GM23248 (cell line): ENCODE results near the gene SEMA3G. TPM values are rescaled to one million over a fixed set of nuclear protein-coding genes. Genes with fewer than 3 reads are reported as not detected.

ENCODE experiments used
- DNase-seq: peaks from one replicate; pipeline ENCODE4 v3.0.0-alpha.2; 2015
- H2AFZ ChIP-seq: fragments of 200-600 bp; sonication (generic); 2 replicates; pipeline ENCODE4 v1.6.1; 2016; ENCODE audit warnings: antibody characterized with exemption
- H3F3A ChIP-seq: fragments of 200-600 bp; sonication (generic); 2 replicates; pipeline ENCODE4 v1.6.1; 2016; ENCODE audit warnings: mild to moderate bottlenecking, antibody characterized with exemption, mixed run types; ENCODE audit not compliant: insufficient read depth
- H3K27ac ChIP-seq: fragments of 200-600 bp; sonication (generic); 2 replicates; pipeline ENCODE4 v1.5.1; 2016; ENCODE audit warnings: mild to moderate bottlenecking
- H3K27me3 ChIP-seq: fragments of 200-600 bp; sonication (generic); replicated peaks from 2 replicates; pipeline ENCODE4 v1.6.1; 2016; ENCODE audit warnings: mild to moderate bottlenecking; ENCODE audit not compliant: insufficient read depth
- H3K36me3 ChIP-seq: fragments of 200-600 bp; sonication (generic); 2 replicates; pipeline ENCODE4 v1.6.1; 2016; ENCODE audit warnings: low read depth, mild to moderate bottlenecking
- H3K4me1 ChIP-seq: fragments of 200-600 bp; sonication (generic); 2 replicates; pipeline ENCODE4 v1.6.1; 2016; ENCODE audit warnings: mild to moderate bottlenecking; ENCODE audit not compliant: insufficient read depth
- H3K4me2 ChIP-seq: fragments of 200-600 bp; sonication (generic); one replicate; pipeline ENCODE4 v1.6.1; 2016; ENCODE audit warnings: mild to moderate bottlenecking; ENCODE audit not compliant: unreplicated experiment
- H3K4me3 ChIP-seq: fragments of 200-600 bp; sonication (generic); 2 replicates; pipeline ENCODE4 v1.5.1; 2016; ENCODE audit warnings: mild to moderate bottlenecking
- H3K79me2 ChIP-seq: fragments of 200-600 bp; sonication (generic); 2 replicates; pipeline ENCODE4 v1.6.1; 2016; ENCODE audit warnings: mild to moderate bottlenecking; ENCODE audit not compliant: insufficient read depth
- H3K9ac ChIP-seq: fragments of 200-600 bp; sonication (generic); 2 replicates; pipeline ENCODE4 v1.6.1; 2016; ENCODE audit warnings: mild to moderate bottlenecking
- H3K9me2 ChIP-seq: fragments of 200-600 bp; sonication (generic); 2 replicates; pipeline ENCODE4 v1.6.1; 2016; ENCODE audit warnings: mixed run types, mild to moderate bottlenecking, moderate library complexity; ENCODE audit not compliant: insufficient read depth
- H3K9me3 ChIP-seq: fragments of 200-600 bp; sonication (generic); one replicate; pipeline ENCODE4 v1.6.1; 2017; ENCODE audit warnings: low read depth
- H4K20me1 ChIP-seq: fragments of 200-600 bp; sonication (generic); 2 replicates; pipeline ENCODE4 v1.6.0; 2016; ENCODE audit not compliant: insufficient read depth
- EZH2 ChIP-seq: fragments of 200-600 bp; sonication (generic); IDR thresholded peaks from 2 replicates; pipeline ENCODE4 v1.6.1; 2018; ENCODE audit warnings: antibody characterized with exemption, mild to moderate bottlenecking; ENCODE audit not compliant: insufficient read depth, poor library complexity, severe bottlenecking
- EZH2phosphoT487 ChIP-seq: fragments of 200-600 bp; sonication (generic); IDR thresholded peaks from 2 replicates; pipeline ENCODE4 v1.6.1; 2018; ENCODE audit warnings: antibody characterized with exemption, moderate library complexity, mild to moderate bottlenecking, low read depth; ENCODE audit not compliant: insufficient read depth
- WGBS, 2 experiments: methylation state at CpG; one replicate each; pipeline ENCODE4 v1.1.6; 2015 to 2017; ENCODE audit warnings: low lambda C conversion rate in 2 of 2, low coverage in 1 of 2; ENCODE audit errors: missing lambda C conversion rate in 2 of 2; 5-methylcytosine and 5-hydroxymethylcytosine counted together
- in situ Hi-C: fragments of 300-500 bp; cut with MboI; formaldehyde crosslinking; loops from 2 replicates; pipeline ENCODE4 v1.15.0; 2020
- polyA plus RNA-seq: library from polyadenylated mRNA; unstranded; fragments of >200 nt; fragmentation: Nextera tagmentation; extraction: Ambion mirVana; gene quantifications from 2 replicates; pipeline ENCODE4 v1.2.1, GENCODE V29; 2016
- total RNA-seq: library from RNA; depleted of rRNA; stranded (reverse); fragments of >200 nt; shearing (Covaris generic); gene quantifications from 2 replicates; pipeline ENCODE4 v1.2.3, GENCODE V29; 2014

Gene SEMA3G
- total and polyA plus RNA-seq, 2 experiments from 2014 or later: 0.21 TPM; not detected in 1

DNA sequence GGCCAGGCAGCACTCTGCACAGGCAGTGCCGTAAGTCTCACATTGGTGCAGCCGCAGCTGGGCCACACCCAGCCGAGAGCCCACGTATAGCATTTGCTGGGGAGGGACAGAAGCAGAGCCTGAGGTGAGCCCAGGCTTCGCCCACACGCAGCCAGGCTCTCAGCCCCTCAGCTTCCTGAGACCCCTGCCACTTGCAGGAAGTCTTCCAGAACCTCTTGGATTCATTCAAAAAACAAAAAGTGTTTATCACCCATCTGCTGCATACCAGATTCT, 6.9 kb downstream of the SEMA3G start:
- peaks cover 8% of the 10 kb centered on the region; the same call in 1 of the 2 replicates for H3K4me1 ChIP-seq
- H3K4me3 ChIP-seq: no peak overlapping the region
- no peaks in the 10 kb centered on the region for H3F3A ChIP-seq
- no peaks in the 10 kb centered on the region for H3K9me3 ChIP-seq
- no peak overlapping the region for H3K27ac ChIP-seq
- no peak for DNase-seq
- no peaks in the 10 kb centered on the region for H4K20me1 ChIP-seq
- in situ Hi-C loops: no loop called here
- H3K9me2 ChIP-seq: no peaks in the 10 kb centered on the region
- no peaks in the 10 kb centered on the region for H3K27me3 ChIP-seq
- H3K79me2 ChIP-seq: no peaks in the 10 kb centered on the region
- H3K4me2 ChIP-seq: no peak overlapping the region
- H3K36me3 ChIP-seq: no peaks in the 10 kb centered on the region
- 80 to 88% methylated on average over 6 of the region's 6 CpGs for WGBS, 2 experiments
- TF ChIP-seq EZH2 (no peak), EZH2phosphoT487 (no peak)
- H2AFZ ChIP-seq: no peak overlapping the region
- no peak overlapping the region for H3K9ac ChIP-seq

DNA sequence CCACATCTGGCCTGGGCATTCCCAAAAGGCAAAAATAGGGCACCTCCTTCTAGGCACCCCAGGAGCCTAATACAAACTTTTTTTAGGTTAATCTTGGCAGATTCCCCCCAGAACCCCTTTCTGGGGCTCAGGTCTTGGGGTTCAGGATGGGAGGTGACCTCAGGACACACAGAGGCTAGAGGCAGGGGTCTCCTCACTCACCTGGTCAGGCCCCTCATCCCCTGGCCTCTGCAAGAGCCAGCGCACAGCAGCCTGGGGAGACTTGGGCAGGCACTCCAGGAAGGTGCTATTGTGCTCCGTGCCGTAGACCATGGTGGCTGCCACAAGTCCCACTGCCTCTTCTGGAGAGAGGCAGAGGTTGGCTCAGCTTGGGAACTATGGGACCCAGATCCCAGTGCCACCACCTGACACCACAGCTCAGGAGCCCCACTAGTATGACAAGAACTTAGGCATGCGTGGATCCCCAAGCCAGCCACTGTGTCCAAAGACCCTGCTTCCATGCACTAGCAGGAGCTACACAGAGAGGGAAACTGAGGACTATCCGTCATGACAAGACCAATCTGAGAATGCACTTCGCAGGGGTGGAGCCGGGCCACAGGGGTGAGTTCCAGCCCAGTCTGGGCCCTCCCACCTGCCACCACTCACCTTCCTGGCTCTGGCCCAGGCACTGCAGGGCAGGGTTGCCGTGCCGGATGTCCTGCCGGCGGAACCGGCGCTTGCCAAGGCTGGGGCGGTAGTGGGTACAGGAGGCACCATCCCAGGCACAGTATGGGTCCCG, 7.4 kb downstream of the SEMA3G start:
- Histone ChIP-seq H2AFZ (no peak overlapping the region), H3K36me3 (no peaks in the 10 kb centered on the region), H3K79me2 (no peaks in the 10 kb centered on the region), H3K9ac (no peak overlapping the region), H3F3A (no peaks in the 10 kb centered on the region), H3K4me1 (peaks cover 8% of the 10 kb centered on the region; the same call in 1 of the 2 replicates), H3K4me2 (no peak overlapping the region), H4K20me1 (no peaks in the 10 kb centered on the region), H3K9me2 (no peaks in the 10 kb centered on the region), H3K9me3 (no peaks in the 10 kb centered on the region), H3K4me3 (no peak overlapping the region), H3K27ac (no peak overlapping the region), H3K27me3 (no peaks in the 10 kb centered on the region)
- in situ Hi-C loops: no loop called here
- 91 to 96% methylated on average over 12 to 15 of the region's 15 CpGs for WGBS, 2 experiments
- no peak for TF ChIP-seq EZH2
- no peak for TF ChIP-seq EZH2phosphoT487
- no peak for DNase-seq

DNA sequence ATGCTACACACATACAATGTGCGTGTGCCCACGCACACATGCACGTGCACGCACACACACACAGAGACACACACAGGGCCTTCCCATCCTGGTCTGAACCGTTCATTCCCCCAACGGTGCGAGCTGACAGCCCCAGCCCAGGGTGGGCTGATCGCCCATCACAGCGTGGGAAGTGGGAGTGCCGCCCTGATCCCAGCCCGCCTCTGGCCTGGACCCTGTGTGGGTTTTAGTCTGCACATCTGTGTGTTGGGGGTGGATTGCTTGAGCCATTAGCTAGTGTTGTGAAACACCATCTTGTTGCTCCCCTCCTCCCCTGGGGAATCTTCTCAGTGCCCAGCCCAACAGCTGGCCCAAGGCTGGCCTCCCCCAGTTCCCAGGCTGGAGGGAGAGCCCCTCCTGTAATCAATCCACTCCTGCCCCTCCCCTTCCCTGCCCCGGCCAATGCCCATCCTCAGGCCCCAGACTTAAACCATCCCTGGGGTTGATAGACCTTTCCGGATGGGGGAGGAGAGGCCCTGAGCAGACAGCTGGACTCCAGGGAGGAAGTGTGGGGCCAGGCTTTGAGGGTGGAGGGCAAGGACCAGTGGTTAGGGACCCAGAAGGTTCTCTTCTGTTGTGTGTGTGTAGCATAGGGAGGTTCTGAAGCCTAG, 8.3 kb downstream of the SEMA3G start:
- no peaks in the 10 kb centered on the region for H3K27me3 ChIP-seq

DNA sequence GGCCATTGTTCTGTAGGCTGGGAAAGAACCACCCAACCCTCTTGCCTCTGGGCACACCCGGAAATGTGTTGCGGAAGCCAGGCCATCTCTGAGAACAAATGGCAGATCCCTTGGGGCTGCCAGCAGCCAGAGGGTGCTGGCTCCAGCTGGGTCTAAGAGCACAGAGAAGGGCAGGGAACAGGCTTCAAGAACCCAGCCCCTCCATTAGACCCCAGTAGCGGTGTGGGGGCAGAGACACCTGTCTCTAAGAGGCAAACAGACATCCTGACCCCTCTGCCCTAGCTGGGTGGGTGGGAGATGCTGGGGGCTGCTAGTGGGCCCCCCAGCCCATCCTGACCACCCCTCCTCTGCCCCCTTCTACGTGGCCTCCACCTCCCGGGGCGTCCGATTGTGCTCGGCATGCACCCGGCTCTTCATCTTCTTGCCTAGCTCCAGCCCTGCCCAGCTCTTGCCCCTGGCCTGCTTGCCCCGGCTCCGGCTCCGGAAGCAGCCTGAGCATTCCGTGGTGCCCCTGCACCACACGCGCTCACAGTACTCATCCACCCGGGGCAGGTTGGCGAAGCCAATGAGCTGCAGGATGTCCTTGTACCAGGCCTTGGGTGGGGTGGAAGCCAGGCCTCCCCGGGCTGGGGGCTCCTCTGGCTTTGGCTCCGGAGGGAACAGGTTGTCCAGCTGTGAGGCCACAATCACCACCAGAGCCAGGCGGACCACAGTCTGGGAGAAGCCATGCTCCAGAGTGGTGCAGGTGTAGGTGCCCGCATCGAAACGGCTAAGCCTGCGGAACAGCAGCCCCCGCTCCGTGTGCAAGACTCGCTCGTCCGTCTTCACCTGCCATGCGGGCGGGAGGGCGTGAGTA, 9.4 kb downstream of the SEMA3G start:
- Histone ChIP-seq H3K9me2 (no peaks in the 10 kb centered on the region), H3F3A (no peaks in the 10 kb centered on the region), H3K9me3 (no peaks in the 10 kb centered on the region), H3K79me2 (no peaks in the 10 kb centered on the region), H3K4me1 (peaks cover 8% of the 10 kb centered on the region; the same call in 1 of the 2 replicates), H4K20me1 (no peaks in the 10 kb centered on the region), H2AFZ (no peak overlapping the region), H3K9ac (no peak overlapping the region), H3K4me2 (no peak overlapping the region), H3K4me3 (no peak overlapping the region), H3K27me3 (no peaks in the 10 kb centered on the region), H3K36me3 (no peaks in the 10 kb centered on the region), H3K27ac (no peak overlapping the region)
- TF ChIP-seq EZH2phosphoT487 (no peak), EZH2 (no peak)
- DNase-seq: no peak
- in situ Hi-C loops: no loop called here
- 85% methylated on average over 31 to 32 of the region's 32 CpGs for WGBS, 2 experiments

More for the DNA sequence above, 8.3 kb downstream of the SEMA3G start:
- 41 to 46% methylated on average over 13 of the region's 13 CpGs for WGBS, 2 experiments
- Histone ChIP-seq H3K9me3 (no peaks in the 10 kb centered on the region), H4K20me1 (no peaks in the 10 kb centered on the region), H3K36me3 (no peaks in the 10 kb centered on the region), H3K9ac (no peak overlapping the region), H3K4me3 (no peak overlapping the region), H3K4me2 (no peak overlapping the region), H3F3A (no peaks in the 10 kb centered on the region), H3K27ac (no peak overlapping the region), H3K79me2 (no peaks in the 10 kb centered on the region), H3K9me2 (no peaks in the 10 kb centered on the region), H3K4me1 (peaks cover 8% of the 10 kb centered on the region; the same call in 1 of the 2 replicates), H2AFZ (peak overlapping the region; percentile 51)
- TF ChIP-seq EZH2phosphoT487 (no peak), EZH2 (no peak)
- peak; percentile 70 for DNase-seq
- in situ Hi-C loops: no loop called here
